Measurements from ENCODE around the gene LSM6.

GRCh38 chr4:146202665-146203064 is 27.1 kb downstream of the LSM6 start:
- TF ChIP-seq CTCF (IDR thresholded peaks at IDR 0.05) (no peak), POLR2A (IDR thresholded peaks at IDR 0.05) (no peak)

All from lower leg skin (tissue), 3 donors.